ENCODE data around the gene EFNB2.

The EFNB2 gene

DNA sequence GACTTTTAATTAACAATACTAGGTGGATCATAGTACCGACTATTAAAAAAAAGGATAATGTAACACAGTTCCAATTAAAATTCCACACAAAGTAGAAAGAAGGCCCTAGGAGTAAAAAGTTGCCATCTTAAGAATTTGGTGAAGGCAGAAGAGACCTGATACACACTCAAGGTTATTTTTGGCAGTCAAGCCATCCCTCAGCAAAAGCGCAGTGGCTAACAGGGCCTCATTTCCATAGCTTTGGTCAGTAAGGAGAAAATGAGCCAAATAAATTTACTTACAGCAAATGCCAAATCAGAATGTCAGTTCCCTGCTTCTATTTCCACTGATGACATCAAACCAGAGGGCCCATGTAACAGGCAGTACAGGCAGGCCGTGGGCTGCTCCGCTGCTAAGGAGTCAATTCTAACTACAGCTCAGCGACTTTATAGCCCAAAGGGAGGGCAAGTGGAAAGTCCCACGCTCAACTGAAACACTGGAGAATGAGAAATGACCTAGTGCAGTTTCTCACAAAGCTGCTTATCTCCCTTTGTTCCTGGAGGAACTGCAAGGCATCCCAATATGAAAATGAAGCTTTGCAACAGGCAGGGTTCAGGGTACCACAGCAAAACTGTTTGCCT lies 26.2 kb upstream of the EFNB2 start:
- DNase-seq (ENCODE audit: low read depth in 1 of 2, low spot score in 1 of 2): no peak
- no peak for TF ChIP-seq SPI1 (IDR thresholded peaks at IDR 0.05; ENCODE audit: borderline replicate concordance, low read depth)
- TF ChIP-seq, protein P1, sequence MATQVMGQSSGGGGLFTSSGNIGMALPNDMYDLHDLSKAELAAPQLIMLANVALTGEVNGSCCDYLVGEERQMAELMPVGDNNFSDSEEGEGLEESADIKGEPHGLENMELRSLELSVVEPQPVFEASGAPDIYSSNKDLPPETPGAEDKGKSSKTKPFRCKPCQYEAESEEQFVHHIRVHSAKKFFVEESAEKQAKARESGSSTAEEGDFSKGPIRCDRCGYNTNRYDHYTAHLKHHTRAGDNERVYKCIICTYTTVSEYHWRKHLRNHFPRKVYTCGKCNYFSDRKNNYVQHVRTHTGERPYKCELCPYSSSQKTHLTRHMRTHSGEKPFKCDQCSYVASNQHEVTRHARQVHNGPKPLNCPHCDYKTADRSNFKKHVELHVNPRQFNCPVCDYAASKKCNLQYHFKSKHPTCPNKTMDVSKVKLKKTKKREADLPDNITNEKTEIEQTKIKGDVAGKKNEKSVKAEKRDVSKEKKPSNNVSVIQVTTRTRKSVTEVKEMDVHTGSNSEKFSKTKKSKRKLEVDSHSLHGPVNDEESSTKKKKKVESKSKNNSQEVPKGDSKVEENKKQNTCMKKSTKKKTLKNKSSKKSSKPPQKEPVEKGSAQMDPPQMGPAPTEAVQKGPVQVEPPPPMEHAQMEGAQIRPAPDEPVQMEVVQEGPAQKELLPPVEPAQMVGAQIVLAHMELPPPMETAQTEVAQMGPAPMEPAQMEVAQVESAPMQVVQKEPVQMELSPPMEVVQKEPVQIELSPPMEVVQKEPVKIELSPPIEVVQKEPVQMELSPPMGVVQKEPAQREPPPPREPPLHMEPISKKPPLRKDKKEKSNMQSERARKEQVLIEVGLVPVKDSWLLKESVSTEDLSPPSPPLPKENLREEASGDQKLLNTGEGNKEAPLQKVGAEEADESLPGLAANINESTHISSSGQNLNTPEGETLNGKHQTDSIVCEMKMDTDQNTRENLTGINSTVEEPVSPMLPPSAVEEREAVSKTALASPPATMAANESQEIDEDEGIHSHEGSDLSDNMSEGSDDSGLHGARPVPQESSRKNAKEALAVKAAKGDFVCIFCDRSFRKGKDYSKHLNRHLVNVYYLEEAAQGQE (IDR thresholded peaks at IDR 0.05; ENCODE audit: insufficient replicate concordance, low read depth): no peak
- TF ChIP-seq CTCF (IDR thresholded peaks at IDR 0.05; ENCODE audit: insufficient read depth, low read length): no peak
- no peak for TF ChIP-seq GABPA (IDR thresholded peaks at IDR 0.05; ENCODE audit: low read depth)
- no peak for TF ChIP-seq POLR2AphosphoS5 (IDR thresholded peaks at IDR 0.05; ENCODE audit: low read depth)
- Histone ChIP-seq H3K27ac (replicated peaks) (no peak overlapping the region), H3K27me3 (ENCODE audit: insufficient read depth, poor library complexity, severe bottlenecking) (no peaks in the 10 kb centered on the region), H3K4me3 (replicated peaks; ENCODE audit: insufficient read depth, low read length) (no peak overlapping the region)

- TF ChIP-seq, protein P1 (IDR thresholded peaks at IDR 0.05; ENCODE audit: insufficient replicate concordance, low read depth): no peak
- TF ChIP-seq POLR2AphosphoS5 (IDR thresholded peaks at IDR 0.05; ENCODE audit: low read depth) (no peak), CTCF (IDR thresholded peaks at IDR 0.05; ENCODE audit: insufficient read depth, low read length) (no peak)
These were observed 25.4 kb upstream of the EFNB2 start for GRCh38 chr13:106560821-106561220.

DNA sequence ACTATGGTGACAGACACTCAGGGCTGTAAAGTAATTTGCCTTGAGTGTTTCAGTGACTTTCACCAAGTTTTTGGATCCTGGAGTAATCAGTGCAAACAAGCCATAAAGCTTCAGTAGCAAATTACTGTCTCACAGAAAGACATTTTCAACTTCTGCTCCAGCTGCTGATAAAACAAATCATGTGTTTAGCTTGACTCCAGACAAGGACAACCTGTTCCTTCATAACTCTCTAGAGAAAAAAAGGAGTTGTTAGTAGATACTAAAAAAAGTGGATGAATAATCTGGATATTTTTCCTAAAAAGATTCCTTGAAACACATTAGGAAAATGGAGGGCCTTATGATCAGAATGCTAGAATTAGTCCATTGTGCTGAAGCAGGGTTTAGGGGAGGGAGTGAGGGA lies 23.1 kb upstream of the EFNB2 start:
- no peak overlapping the region for H3K4me3 ChIP-seq (replicated peaks; ENCODE audit: insufficient read depth, low read length)
- no peak overlapping the region for H3K27ac ChIP-seq (replicated peaks)
- no peak for DNase-seq (ENCODE audit: low read depth in 1 of 2, low spot score in 1 of 2)
- no peak for TF ChIP-seq CTCF (IDR thresholded peaks at IDR 0.05; ENCODE audit: insufficient read depth, low read length)
- no peak for TF ChIP-seq SPI1 (IDR thresholded peaks at IDR 0.05; ENCODE audit: borderline replicate concordance, low read depth)
- TF ChIP-seq, protein P1 (IDR thresholded peaks at IDR 0.05; ENCODE audit: insufficient replicate concordance, low read depth): no peak
- no peak for TF ChIP-seq GABPA (IDR thresholded peaks at IDR 0.05; ENCODE audit: low read depth)
- no peak for TF ChIP-seq POLR2AphosphoS5 (IDR thresholded peaks at IDR 0.05; ENCODE audit: low read depth)
- H3K27me3 ChIP-seq (ENCODE audit: insufficient read depth, poor library complexity, severe bottlenecking): no peaks in the 10 kb centered on the region

More at GRCh38 chr13:106560821-106561220, 25.4 kb upstream of the EFNB2 start:
- H3K4me3 ChIP-seq (replicated peaks; ENCODE audit: insufficient read depth, low read length): no peak overlapping the region
- no peak for DNase-seq (ENCODE audit: low read depth in 1 of 2, low spot score in 1 of 2)
- no peak overlapping the region for H3K27ac ChIP-seq (replicated peaks)
- H3K27me3 ChIP-seq (ENCODE audit: insufficient read depth, poor library complexity, severe bottlenecking): no peaks in the 10 kb centered on the region

All from HL-60 (cell line).